Liver (tissue), 9 donors: ENCODE measurements around the gene COL6A3. TPM values are rescaled to one million over a fixed set of nuclear protein-coding genes. Genes with fewer than 3 reads are reported as not detected.
A peak's percentile ranks its signal among the peaks of the same experiment; 100 is the strongest.

ENCODE experiments used
- DNase-seq: peaks from one replicate; pipeline ENCODE4 v3.0.0-alpha.2; 2017; ENCODE audit warnings: low spot score
- H3K27ac ChIP-seq, 2 donors: one replicate each; pipeline ENCODE4 v1.7.0; 2013; ENCODE audit warnings: inconsistent platforms in 2 of 2, low read length in 2 of 2, control low read depth in 1 of 2, low read depth in 1 of 2, mild to moderate bottlenecking in 1 of 2
- H3K27me3 ChIP-seq, 4 donors: one replicate each; pipeline versions ENCODE4 v1.6.1 to v1.7.0; 2013; ENCODE audit warnings: low read length in 3 of 4, inconsistent platforms in 1 of 4, mild to moderate bottlenecking in 1 of 4, moderate library complexity in 1 of 4; ENCODE audit not compliant: control insufficient read depth in 4 of 4, insufficient read depth in 4 of 4
- H3K36me3 ChIP-seq, 4 donors: one replicate each; pipeline versions ENCODE4 v1.6.1 to v1.7.0; 2013; ENCODE audit warnings: low read length in 3 of 4, mild to moderate bottlenecking in 3 of 4, low read depth in 1 of 4, moderate library complexity in 1 of 4; ENCODE audit not compliant: control insufficient read depth in 4 of 4, insufficient read depth in 3 of 4
- H3K4me1 ChIP-seq, 4 donors: one replicate each; pipeline versions ENCODE4 v1.6.1 to v1.7.0; 2013; ENCODE audit warnings: low read length in 3 of 4, mild to moderate bottlenecking in 3 of 4, moderate library complexity in 1 of 4; ENCODE audit not compliant: control insufficient read depth in 4 of 4, insufficient read depth in 4 of 4
- H3K4me3 ChIP-seq, 3 donors: one replicate each; pipeline versions ENCODE4 v1.6.1 to v1.7.0; 2013; ENCODE audit warnings: low read length in 3 of 3, control low read depth in 1 of 3, low read depth in 1 of 3, mild to moderate bottlenecking in 1 of 3
- H3K9ac ChIP-seq, 2 donors: one replicate each; pipeline ENCODE4 v1.7.0; 2013; ENCODE audit warnings: low read length in 2 of 2, mild to moderate bottlenecking in 2 of 2, moderate library complexity in 2 of 2, control low read depth in 1 of 2, low read depth in 1 of 2
- H3K9me3 ChIP-seq, 4 donors: one replicate each; pipeline versions ENCODE4 v1.6.1 to v1.7.0; 2013; ENCODE audit warnings: low read length in 3 of 4; ENCODE audit not compliant: control insufficient read depth in 4 of 4
- EGR1 ChIP-seq, 2 donors: IDR thresholded peaks; 2 replicates each; pipeline ENCODE4 v1.6.1; 2016 to 2018; ENCODE audit warnings: antibody characterized with exemption in 2 of 2, low read depth in 2 of 2
- FOXA2 ChIP-seq: IDR thresholded peaks from 2 replicates; pipeline ENCODE4 v1.6.1; 2016; ENCODE audit warnings: antibody characterized with exemption
- GABPA ChIP-seq, 2 donors: IDR thresholded peaks in 1 of 2; conservative IDR thresholded peaks in 1 of 2; 2 replicates each; pipeline ENCODE4 v1.6.1; 2016; ENCODE audit warnings: antibody characterized with exemption in 2 of 2, mild to moderate bottlenecking in 1 of 2, moderate library complexity in 1 of 2
- HNF4A ChIP-seq, 2 donors: conservative IDR thresholded peaks; 2 replicates each; pipeline ENCODE4 v1.6.1; 2016; ENCODE audit warnings: antibody characterized with exemption in 2 of 2, mild to moderate bottlenecking in 2 of 2
- HNF4G ChIP-seq: IDR thresholded peaks from 2 replicates; pipeline ENCODE4 v1.6.1; 2016; ENCODE audit warnings: antibody characterized with exemption
- NR2F2 ChIP-seq: IDR thresholded peaks from 2 replicates; pipeline ENCODE4 v1.6.1; 2016; ENCODE audit warnings: antibody characterized with exemption
- RXRA ChIP-seq, 2 donors: IDR thresholded peaks; 2 replicates each; pipeline ENCODE4 v1.6.1; 2017 to 2018; ENCODE audit warnings: antibody characterized with exemption in 2 of 2, mild to moderate bottlenecking in 1 of 2
- SP1 ChIP-seq: IDR thresholded peaks from 2 replicates; pipeline ENCODE4 v1.6.1; 2018; ENCODE audit warnings: antibody characterized with exemption, mild to moderate bottlenecking
- TAF1 ChIP-seq: conservative IDR thresholded peaks from 2 replicates; pipeline ENCODE4 v1.6.1; 2016; ENCODE audit warnings: antibody characterized with exemption, mild to moderate bottlenecking
- YY1 ChIP-seq: IDR thresholded peaks from 2 replicates; pipeline ENCODE4 v1.6.1; 2016; ENCODE audit warnings: antibody characterized with exemption, mild to moderate bottlenecking
- WGBS: extraction: QIAGEN DNeasy Blood & Tissue Kit; methylation state at CpG from one replicate; pipeline ENCODE4 v1.1.7; 2013; 5-methylcytosine and 5-hydroxymethylcytosine counted together
- polyA plus RNA-seq, 2 donors: library from polyadenylated mRNA; stranded (reverse) in 1 of 2; unstranded in 1 of 2; fragments of 200-250 nt in 1 of 2; fragments of >200 nt in 1 of 2; fragmentation: Nextera tagmentation in 1 of 2; extraction: Ambion mirVana in 1 of 2; gene quantifications; one replicate each; pipeline versions ENCODE4 v1.2.1 to v1.2.3, GENCODE V29; 2013 to 2015
- total RNA-seq, 2 donors: library from RNA; depleted of rRNA; stranded (reverse); fragments of >200 nt; gene quantifications; one replicate each; pipeline ENCODE4 v1.2.3, GENCODE V29; 2014
- TF ChIP-seq, protein P1 (sequence below): fragments of 150-350 bp; IDR thresholded peaks from 2 replicates; pipeline ENCODE4 v1.5.1; 2017; ENCODE audit warnings: improper control_type of control experiment, low read depth, low read length; ENCODE audit not compliant: missing input control
- TF ChIP-seq, protein P2 (sequence below): IDR thresholded peaks from 2 replicates; pipeline ENCODE4 v1.6.1; 2016; ENCODE audit warnings: antibody characterized with exemption
- TF ChIP-seq, protein P3 (sequence below): IDR thresholded peaks from 2 replicates; pipeline ENCODE4 v1.6.1; 2016; ENCODE audit warnings: antibody characterized with exemption
- TF ChIP-seq, protein P4 (sequence below): IDR thresholded peaks from 2 replicates; pipeline ENCODE4 v1.6.1; 2016; ENCODE audit warnings: antibody characterized with exemption
- TF ChIP-seq, protein P5 (sequence below): IDR thresholded peaks from 2 replicates; pipeline ENCODE4 v1.6.1; 2016; ENCODE audit warnings: antibody characterized with exemption, mild to moderate bottlenecking
- donor health status: healthy.
- donor health status: healthy.
- donor health status: healthy.
- donor health status: healthy.
- donor health status: healthy.

Gene COL6A3
- total and polyA plus RNA-seq, 4 donors: 1.7 to 28.7 (median 17.5) TPM

DNA sequence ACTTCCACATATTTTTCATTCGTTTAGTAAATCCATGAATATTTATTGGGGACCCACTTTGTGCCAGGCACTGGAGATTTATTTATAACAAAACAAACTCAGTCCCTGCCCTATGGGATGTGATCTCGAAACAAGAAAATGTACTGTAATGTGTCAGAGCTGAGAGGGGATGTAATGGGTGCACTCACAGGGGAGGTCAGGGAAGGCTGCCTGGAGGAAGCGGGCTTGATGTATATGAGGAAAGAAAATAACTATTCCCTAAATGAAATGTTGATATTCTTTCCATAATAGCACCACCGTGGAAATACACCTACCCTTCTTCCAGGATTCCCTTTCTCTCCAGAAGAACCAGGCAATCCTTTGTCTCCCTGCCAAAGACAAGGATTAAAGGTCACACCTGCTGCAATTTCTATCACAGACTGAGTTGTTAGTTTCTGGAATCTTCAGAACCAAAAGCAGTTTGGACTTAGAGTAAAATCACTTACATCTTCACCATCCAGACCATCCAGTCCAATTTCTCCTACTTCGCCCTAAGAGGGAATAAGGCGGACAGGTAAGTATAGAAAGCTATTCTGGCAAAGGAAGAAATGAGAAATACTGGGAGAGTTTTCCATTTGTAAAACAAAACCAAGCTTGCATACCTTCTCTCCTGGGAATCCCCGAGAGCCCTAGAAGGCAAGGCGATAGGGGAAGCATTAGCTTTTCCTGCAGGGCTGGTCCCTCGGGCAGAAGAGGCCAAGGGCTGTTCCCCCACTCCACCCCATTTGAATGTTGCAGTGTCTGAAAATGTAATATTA is 55.0 kb downstream of the COL6A3 start:
- H3K9ac ChIP-seq: no peak overlapping the region
- H3K9me3 ChIP-seq: no peaks in the 10 kb centered on the region
- peaks cover 0 to 7% (median 0%) of the 10 kb centered on the region in 4 donors for H3K27me3 ChIP-seq
- TF ChIP-seq, protein P1, sequence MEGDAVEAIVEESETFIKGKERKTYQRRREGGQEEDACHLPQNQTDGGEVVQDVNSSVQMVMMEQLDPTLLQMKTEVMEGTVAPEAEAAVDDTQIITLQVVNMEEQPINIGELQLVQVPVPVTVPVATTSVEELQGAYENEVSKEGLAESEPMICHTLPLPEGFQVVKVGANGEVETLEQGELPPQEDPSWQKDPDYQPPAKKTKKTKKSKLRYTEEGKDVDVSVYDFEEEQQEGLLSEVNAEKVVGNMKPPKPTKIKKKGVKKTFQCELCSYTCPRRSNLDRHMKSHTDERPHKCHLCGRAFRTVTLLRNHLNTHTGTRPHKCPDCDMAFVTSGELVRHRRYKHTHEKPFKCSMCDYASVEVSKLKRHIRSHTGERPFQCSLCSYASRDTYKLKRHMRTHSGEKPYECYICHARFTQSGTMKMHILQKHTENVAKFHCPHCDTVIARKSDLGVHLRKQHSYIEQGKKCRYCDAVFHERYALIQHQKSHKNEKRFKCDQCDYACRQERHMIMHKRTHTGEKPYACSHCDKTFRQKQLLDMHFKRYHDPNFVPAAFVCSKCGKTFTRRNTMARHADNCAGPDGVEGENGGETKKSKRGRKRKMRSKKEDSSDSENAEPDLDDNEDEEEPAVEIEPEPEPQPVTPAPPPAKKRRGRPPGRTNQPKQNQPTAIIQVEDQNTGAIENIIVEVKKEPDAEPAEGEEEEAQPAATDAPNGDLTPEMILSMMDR: no peak
- TF ChIP-seq, protein P2, sequence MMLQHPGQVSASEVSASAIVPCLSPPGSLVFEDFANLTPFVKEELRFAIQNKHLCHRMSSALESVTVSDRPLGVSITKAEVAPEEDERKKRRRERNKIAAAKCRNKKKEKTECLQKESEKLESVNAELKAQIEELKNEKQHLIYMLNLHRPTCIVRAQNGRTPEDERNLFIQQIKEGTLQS: no peak
- TF ChIP-seq EGR1 (IDR thresholded peaks at IDR 0.05; ENCODE audit: low read depth in 2 of 2): no peak
- TF ChIP-seq HNF4A (conservative IDR thresholded peaks at IDR 0.05): peak; percentile 28 to 31
- WGBS: 69% methylated on average over 9 of the region's 9 CpGs
- peaks cover 0 to 5% (median 0%) of the 10 kb centered on the region in 4 donors for H3K4me1 ChIP-seq
- no peak overlapping the region for H3K27ac ChIP-seq
- no peak for DNase-seq
- no peaks in the 10 kb centered on the region for H3K36me3 ChIP-seq
- H3K4me3 ChIP-seq: no peak overlapping the region

DNA sequence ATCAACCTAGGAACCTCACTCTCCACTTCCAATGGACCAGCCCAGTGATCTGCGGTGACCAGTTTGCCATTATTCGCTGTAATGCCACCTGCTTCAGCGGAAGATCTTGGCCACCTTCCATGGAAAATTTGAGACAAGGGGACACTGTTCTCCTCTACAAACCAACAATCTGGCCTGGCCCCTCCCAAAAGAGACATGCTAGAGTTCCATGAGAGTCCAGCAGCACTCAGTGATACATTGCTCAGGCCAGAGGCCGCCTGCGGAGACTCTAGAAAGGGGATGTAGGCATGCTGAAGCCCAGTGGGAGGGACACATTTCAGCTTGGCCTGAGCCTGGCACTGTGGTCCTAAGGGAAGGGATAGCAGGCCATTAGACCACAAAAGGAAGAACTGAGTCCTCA is 58.3 kb downstream of the COL6A3 start:
- TF ChIP-seq HNF4A (conservative IDR thresholded peaks at IDR 0.05): no peak
- TF ChIP-seq, protein P3, sequence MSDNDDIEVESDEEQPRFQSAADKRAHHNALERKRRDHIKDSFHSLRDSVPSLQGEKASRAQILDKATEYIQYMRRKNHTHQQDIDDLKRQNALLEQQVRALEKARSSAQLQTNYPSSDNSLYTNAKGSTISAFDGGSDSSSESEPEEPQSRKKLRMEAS: no peak
- TF ChIP-seq RXRA (IDR thresholded peaks at IDR 0.05): no peak
- Histone ChIP-seq H3K27ac (no peak overlapping the region), H3K27me3 (peaks cover 0 to 5% (median 0%) of the 10 kb centered on the region in 4 donors), H3K36me3 (no peaks in the 10 kb centered on the region), H3K9me3 (no peaks in the 10 kb centered on the region), H3K4me1 (peaks cover 0 to 7% (median 0%) of the 10 kb centered on the region in 4 donors), H3K4me3 (no peak overlapping the region), H3K9ac (no peak overlapping the region)
- no peak for DNase-seq
- WGBS: 93% methylated on average over 5 of the region's 5 CpGs

DNA sequence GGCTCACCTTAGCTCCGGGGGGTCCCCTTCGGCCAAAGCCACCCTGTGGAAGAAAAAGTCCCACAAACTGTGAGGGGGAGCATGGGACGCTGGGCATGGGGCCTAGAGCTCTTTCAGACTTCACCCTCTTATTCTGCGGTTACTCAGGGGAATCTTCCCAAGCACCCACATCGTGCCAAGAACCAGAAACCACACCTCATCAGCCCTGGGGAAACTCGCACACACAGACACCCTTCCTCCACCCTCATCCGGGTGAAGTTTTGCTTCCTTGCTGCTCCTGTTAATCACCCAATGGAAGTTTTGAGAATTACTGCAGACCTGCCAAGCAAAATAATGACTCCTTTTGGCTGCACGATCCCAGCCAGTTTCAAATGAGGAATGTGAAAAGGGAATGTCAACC is 59.1 kb downstream of the COL6A3 start:
- Histone ChIP-seq H3K4me1 (peaks cover 0 to 15% (median under 1%) of the 10 kb centered on the region in 4 donors), H3K27ac (no peak overlapping the region), H3K9me3 (no peaks in the 10 kb centered on the region), H3K27me3 (peaks cover 0 to 4% (median 0%) of the 10 kb centered on the region in 4 donors), H3K36me3 (no peaks in the 10 kb centered on the region), H3K9ac (no peak overlapping the region), H3K4me3 (no peak overlapping the region)
- DNase-seq: no peak
- WGBS: 78% methylated on average over 8 of the region's 8 CpGs
- no peak for TF ChIP-seq RXRA (IDR thresholded peaks at IDR 0.05)
- TF ChIP-seq, protein P4, sequence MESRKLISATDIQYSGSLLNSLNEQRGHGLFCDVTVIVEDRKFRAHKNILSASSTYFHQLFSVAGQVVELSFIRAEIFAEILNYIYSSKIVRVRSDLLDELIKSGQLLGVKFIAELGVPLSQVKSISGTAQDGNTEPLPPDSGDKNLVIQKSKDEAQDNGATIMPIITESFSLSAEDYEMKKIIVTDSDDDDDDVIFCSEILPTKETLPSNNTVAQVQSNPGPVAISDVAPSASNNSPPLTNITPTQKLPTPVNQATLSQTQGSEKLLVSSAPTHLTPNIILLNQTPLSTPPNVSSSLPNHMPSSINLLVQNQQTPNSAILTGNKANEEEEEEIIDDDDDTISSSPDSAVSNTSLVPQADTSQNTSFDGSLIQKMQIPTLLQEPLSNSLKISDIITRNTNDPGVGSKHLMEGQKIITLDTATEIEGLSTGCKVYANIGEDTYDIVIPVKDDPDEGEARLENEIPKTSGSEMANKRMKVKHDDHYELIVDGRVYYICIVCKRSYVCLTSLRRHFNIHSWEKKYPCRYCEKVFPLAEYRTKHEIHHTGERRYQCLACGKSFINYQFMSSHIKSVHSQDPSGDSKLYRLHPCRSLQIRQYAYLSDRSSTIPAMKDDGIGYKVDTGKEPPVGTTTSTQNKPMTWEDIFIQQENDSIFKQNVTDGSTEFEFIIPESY: no peak
- no peak for TF ChIP-seq GABPA (IDR thresholded peaks at IDR 0.05 in 1 of 2, conservative IDR thresholded peaks at IDR 0.05 in 1 of 2)
- TF ChIP-seq, protein P5, sequence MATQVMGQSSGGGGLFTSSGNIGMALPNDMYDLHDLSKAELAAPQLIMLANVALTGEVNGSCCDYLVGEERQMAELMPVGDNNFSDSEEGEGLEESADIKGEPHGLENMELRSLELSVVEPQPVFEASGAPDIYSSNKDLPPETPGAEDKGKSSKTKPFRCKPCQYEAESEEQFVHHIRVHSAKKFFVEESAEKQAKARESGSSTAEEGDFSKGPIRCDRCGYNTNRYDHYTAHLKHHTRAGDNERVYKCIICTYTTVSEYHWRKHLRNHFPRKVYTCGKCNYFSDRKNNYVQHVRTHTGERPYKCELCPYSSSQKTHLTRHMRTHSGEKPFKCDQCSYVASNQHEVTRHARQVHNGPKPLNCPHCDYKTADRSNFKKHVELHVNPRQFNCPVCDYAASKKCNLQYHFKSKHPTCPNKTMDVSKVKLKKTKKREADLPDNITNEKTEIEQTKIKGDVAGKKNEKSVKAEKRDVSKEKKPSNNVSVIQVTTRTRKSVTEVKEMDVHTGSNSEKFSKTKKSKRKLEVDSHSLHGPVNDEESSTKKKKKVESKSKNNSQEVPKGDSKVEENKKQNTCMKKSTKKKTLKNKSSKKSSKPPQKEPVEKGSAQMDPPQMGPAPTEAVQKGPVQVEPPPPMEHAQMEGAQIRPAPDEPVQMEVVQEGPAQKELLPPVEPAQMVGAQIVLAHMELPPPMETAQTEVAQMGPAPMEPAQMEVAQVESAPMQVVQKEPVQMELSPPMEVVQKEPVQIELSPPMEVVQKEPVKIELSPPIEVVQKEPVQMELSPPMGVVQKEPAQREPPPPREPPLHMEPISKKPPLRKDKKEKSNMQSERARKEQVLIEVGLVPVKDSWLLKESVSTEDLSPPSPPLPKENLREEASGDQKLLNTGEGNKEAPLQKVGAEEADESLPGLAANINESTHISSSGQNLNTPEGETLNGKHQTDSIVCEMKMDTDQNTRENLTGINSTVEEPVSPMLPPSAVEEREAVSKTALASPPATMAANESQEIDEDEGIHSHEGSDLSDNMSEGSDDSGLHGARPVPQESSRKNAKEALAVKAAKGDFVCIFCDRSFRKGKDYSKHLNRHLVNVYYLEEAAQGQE: no peak
- no peak for TF ChIP-seq EGR1 (IDR thresholded peaks at IDR 0.05; ENCODE audit: low read depth in 2 of 2)
- TF ChIP-seq, protein P1: no peak
- TF ChIP-seq SP1: no peak
- no peak for TF ChIP-seq HNF4A (conservative IDR thresholded peaks at IDR 0.05)
- TF ChIP-seq YY1: no peak
- no peak for TF ChIP-seq TAF1
- TF ChIP-seq, protein P2: no peak
- TF ChIP-seq FOXA2: no peak
- TF ChIP-seq NR2F2: no peak
- TF ChIP-seq HNF4G: no peak
